ENCODE measurements around the gene REEP5. TPM values are rescaled to one million over a fixed set of nuclear protein-coding genes. Genes with fewer than 3 reads are reported as not detected.

REEP5 gene
- total and polyA plus RNA-seq, 2 of the 8 experiments (the other 6 are each of a cell fraction or from before 2014, with no cell fraction given), result 58.3 to 94.3 TPM

DNA sequence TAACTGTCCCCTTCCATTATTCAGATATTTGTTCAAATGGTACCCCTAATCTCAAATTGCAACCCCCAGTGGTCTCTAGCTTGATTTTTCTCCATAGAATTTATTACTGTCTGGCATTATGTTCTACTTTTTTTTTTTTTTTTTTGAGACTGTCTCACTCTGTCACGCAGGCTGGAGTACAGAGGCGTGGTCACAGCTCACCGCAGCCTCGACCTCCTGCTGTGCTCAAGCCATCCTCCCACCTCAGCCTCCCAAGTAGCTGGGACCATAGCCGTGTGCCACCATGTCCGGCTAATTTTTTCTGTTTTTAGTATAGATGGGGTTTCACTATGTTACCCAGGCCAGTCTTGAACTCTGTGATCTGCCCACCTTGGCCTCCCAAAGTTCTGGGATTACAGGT lies 2.0 kb upstream of the REEP5 start:
- POLR2A ChIA-PET (ENCODE audit: partially characterized antibody), result interaction anchor here (1.0 to 1.2 kb wide), 2 partner anchors 11 to 24 kb away, joined by 3 read pairs; no protein-coding TSS in a partner anchor
- TF ChIP-seq GABPA (IDR thresholded peaks at IDR 0.05; ENCODE audit: borderline replicate concordance, insufficient read depth, low read length) (no peak), TBP (IDR thresholded peaks at IDR 0.05; ENCODE audit: low read depth, low read length) (no peak)

More for the DNA sequence above, 2.0 kb upstream of the REEP5 start:
- H4K8ac ChIP-seq (ENCODE audit: extremely low read depth, insufficient read depth, low read length), result no peak overlapping the region
- H3K23me2 ChIP-seq (ENCODE audit: low read depth, low read length), result peaks cover 5% of the 10 kb centered on the region
- H2BK12ac ChIP-seq (ENCODE audit: low read depth, low read length), result no peak overlapping the region
- H3K14ac ChIP-seq (ENCODE audit: insufficient read length), result no peak overlapping the region
- CTCF ChIA-PET (ENCODE audit: partially characterized antibody), result interaction anchor here (0.9 to 1.4 kb wide), 2 partner anchors 10 to 373 kb away, joined by 4 to 11 read pairs; no protein-coding TSS in a partner anchor
- no peak overlapping the region for H2BK15ac ChIP-seq (ENCODE audit: low read length)
- peaks cover 0 to 2% (median 0%) of the 10 kb centered on the region in 4 experiments; a peak in 2 of 7 replicates for H3K27me3 ChIP-seq (replicated peaks in 1 of 4; ENCODE audit: control insufficient read depth in 3 of 4, extremely low read depth in 1 of 4, insufficient read depth in 3 of 4, low read length in 3 of 4)
- no peak overlapping the region for H2BK5ac ChIP-seq (ENCODE audit: low read depth, low read length)
- H2AFZ ChIP-seq (ENCODE audit: low read length), result no peak overlapping the region
- FAIRE-seq, result no peak
- no peak overlapping the region for H3K56ac ChIP-seq (replicated peaks; ENCODE audit: insufficient read length, low read depth, low read length)
- no peak overlapping the region for H4K91ac ChIP-seq (replicated peaks; ENCODE audit: insufficient read length, low read length)
- H3K79me1 ChIP-seq (ENCODE audit: low read depth, low read length), result no peaks in the 10 kb centered on the region
- no peak for DNase-seq (ENCODE audit: low read depth in 1 of 2, low spot score in 2 of 2)
- H3K36me3 ChIP-seq (ENCODE audit: control insufficient read depth in 2 of 4, insufficient read depth in 4 of 4, low read length in 3 of 4), result no peaks in the 10 kb centered on the region
- no peak overlapping the region for H3K27ac ChIP-seq (ENCODE audit: low read depth, low read length)
- H3K4ac ChIP-seq (replicated peaks; ENCODE audit: insufficient read length, low read depth, low read length), result no peak overlapping the region
- H3K9me3 ChIP-seq (ENCODE audit: insufficient read depth in 2 of 2, low read depth in 1 of 2, low read length in 1 of 2), result no peaks in the 10 kb centered on the region
- H3K4me1 ChIP-seq (replicated peaks in 1 of 4; ENCODE audit: control insufficient read depth in 3 of 4, insufficient read depth in 4 of 4, low read length in 3 of 4), result no peaks in the 10 kb centered on the region
- H3K23ac ChIP-seq (ENCODE audit: insufficient read length), result no peak overlapping the region
- H3K4me2 ChIP-seq (ENCODE audit: insufficient read depth in 1 of 2, low read depth in 2 of 2, low read length in 2 of 2), result no peak overlapping the region
- 90% methylated on average over 4 of the region's 6 CpGs; no CpG with 5 or more reads in 1 of the 2 experiments for WGBS, 2 experiments (ENCODE audit: extremely low coverage in 1 of 2, insufficient coverage in 1 of 2, insufficient read length in 1 of 2, insufficient replicate concordance in 2 of 2, low coverage in 1 of 2, low lambda C conversion rate in 2 of 2, missing lambda C conversion rate in 1 of 2)
- H2BK120ac ChIP-seq (replicated peaks; ENCODE audit: low read depth, low read length), result no peak overlapping the region
- H3K4me3 ChIP-seq (ENCODE audit: extremely low read depth in 1 of 4, insufficient read depth in 2 of 4, low read depth in 3 of 4, low read length in 4 of 4), result no peak overlapping the region
- no peak overlapping the region for H4K5ac ChIP-seq (ENCODE audit: insufficient read length, low read depth, low read length)
- H3K18ac ChIP-seq (ENCODE audit: extremely low read depth, low read length), result no peak overlapping the region
- no peak overlapping the region for H3K9ac ChIP-seq (replicated peaks in 1 of 4; ENCODE audit: extremely low read depth in 1 of 4, low read depth in 3 of 4, low read length in 3 of 4)
- no peak overlapping the region for H2AK5ac ChIP-seq (ENCODE audit: low read depth, low read length)
- no peak overlapping the region for H2BK20ac ChIP-seq (ENCODE audit: low read length)
- no peaks in the 10 kb centered on the region for H4K20me1 ChIP-seq (replicated peaks in 1 of 2; ENCODE audit: control insufficient read depth in 1 of 2, insufficient read depth in 2 of 2, low read length in 2 of 2)
- H3K79me2 ChIP-seq (ENCODE audit: control insufficient read depth in 1 of 2, insufficient read depth in 2 of 2, low read length in 2 of 2), result peaks cover 0 to 8% of the 10 kb centered on the region in 2 experiments; a peak in 1 of 4 replicates
